Brain microvascular endothelial cell (primary cell): ENCODE measurements around the gene SLC12A5.

Experiments used
- DNase-seq: peaks from one replicate; pipeline ENCODE4 v3.0.0-alpha.2; 2020
- H3K27ac ChIP-seq: fragments of 250-450 bp; sonication (Bioruptor Pico); 2 replicates; pipeline ENCODE4 v1.5.1; 2020; ENCODE audit warnings: mild to moderate bottlenecking, moderate library complexity
- H3K27me3 ChIP-seq: fragments of 250-450 bp; sonication (Bioruptor Pico); replicated peaks from 2 replicates; pipeline ENCODE4 v1.5.1; 2020; ENCODE audit warnings: mild to moderate bottlenecking
- H3K36me3 ChIP-seq: fragments of 250-450 bp; sonication (Bioruptor Pico); replicated peaks from 2 replicates; pipeline ENCODE4 v1.5.1; 2020; ENCODE audit warnings: mild to moderate bottlenecking
- H3K4me3 ChIP-seq: 2 replicates; pipeline ENCODE4 v1.5.1; 2011; ENCODE audit warnings: low read depth, mild to moderate bottlenecking, control low read depth, low read length, moderate library complexity
- in situ Hi-C: cut with HindIII; loops from 2 replicates; pipeline ENCODE4 v1.10.0; 2017; ENCODE audit warnings: low sequenced_read_pairs, low pct_ligation_motif_present
- TF ChIP-seq, protein P1 (sequence below): IDR thresholded peaks from 2 replicates; pipeline ENCODE4 v1.5.1; 2011; ENCODE audit warnings: low read depth, mild to moderate bottlenecking, moderate library complexity, low read length, control low read depth, inconsistent platforms; ENCODE audit errors: missing control alignments

SLC12A5 gene

DNA sequence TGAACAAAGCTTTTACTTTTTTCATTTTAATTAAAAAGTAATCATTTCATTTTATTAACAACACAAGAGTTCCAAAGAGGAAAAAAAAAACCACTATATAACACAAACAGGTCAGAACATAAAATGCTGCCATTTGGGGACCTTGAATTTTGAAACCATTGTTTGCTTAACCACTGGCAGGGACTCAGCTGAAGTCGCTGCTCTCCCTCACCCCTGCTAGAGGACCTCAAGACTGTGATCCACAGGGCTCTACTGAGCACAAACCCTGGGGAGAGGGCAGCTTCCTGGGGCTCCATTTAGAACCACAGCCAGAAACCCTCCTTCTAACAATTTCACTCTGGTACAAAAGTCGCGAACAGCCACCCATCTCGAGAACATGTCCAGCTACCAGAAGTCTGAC is 32.0 kb downstream of the SLC12A5 start:
- Histone ChIP-seq H3K36me3 (peaks cover 46% of the 10 kb centered on the region), H3K27ac (no peak overlapping the region), H3K4me3 (no peak overlapping the region), H3K27me3 (peaks cover 11% of the 10 kb centered on the region)
- TF ChIP-seq, protein P1, sequence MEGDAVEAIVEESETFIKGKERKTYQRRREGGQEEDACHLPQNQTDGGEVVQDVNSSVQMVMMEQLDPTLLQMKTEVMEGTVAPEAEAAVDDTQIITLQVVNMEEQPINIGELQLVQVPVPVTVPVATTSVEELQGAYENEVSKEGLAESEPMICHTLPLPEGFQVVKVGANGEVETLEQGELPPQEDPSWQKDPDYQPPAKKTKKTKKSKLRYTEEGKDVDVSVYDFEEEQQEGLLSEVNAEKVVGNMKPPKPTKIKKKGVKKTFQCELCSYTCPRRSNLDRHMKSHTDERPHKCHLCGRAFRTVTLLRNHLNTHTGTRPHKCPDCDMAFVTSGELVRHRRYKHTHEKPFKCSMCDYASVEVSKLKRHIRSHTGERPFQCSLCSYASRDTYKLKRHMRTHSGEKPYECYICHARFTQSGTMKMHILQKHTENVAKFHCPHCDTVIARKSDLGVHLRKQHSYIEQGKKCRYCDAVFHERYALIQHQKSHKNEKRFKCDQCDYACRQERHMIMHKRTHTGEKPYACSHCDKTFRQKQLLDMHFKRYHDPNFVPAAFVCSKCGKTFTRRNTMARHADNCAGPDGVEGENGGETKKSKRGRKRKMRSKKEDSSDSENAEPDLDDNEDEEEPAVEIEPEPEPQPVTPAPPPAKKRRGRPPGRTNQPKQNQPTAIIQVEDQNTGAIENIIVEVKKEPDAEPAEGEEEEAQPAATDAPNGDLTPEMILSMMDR: no peak
- in situ Hi-C loops: no loop called here
- DNase-seq: no peak

DNA sequence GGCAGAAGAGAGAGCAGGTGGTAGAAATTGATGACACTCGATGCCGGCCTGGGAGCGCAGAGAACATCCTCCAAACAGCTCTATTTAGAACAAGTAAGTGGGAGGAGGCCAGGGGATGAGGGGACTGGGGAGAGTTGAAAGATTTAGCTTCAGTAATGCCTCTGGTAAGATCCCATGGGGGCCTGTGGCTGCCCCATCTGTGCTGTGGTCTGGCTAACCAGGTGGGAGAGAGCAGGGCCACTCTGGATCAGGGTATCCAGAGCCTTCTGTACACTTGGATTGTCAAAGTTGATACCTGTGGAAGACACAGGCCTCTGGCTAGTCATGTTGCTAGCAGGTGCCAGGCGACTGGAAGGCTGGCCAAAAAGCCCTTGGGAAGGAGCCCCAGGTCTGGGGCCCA is 33.1 kb downstream of the SLC12A5 start:
- TF ChIP-seq, protein P1: no peak
- H3K4me3 ChIP-seq: no peak overlapping the region
- in situ Hi-C loops: no loop called here
- H3K36me3 ChIP-seq: peaks cover 58% of the 10 kb centered on the region
- DNase-seq: no peak
- H3K27me3 ChIP-seq: peaks cover 7% of the 10 kb centered on the region
- H3K27ac ChIP-seq: no peak overlapping the region

DNA sequence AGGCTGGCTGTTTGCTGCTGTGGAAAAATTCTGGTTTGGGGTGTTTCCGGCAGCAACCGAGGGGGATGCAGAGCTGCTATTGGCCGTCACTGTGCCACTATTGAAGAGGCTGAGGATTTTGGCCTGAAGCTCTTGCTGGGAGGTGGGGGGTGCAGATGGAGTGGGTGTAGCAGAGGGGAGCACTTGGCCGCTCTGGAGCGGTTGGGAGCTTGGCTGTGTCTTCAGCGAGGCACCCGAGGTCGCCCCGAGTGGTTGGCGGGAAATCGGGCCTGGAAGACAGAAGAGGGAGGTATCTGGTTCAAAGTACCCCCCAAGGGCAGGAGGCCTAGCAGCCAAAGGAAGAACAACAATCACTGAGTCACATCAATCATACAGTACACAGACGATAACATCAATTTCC is 33.6 kb downstream of the SLC12A5 start:
- in situ Hi-C loops: no loop called here
- H3K27ac ChIP-seq: no peak overlapping the region
- DNase-seq: no peak
- peaks cover 2% of the 10 kb centered on the region for H3K27me3 ChIP-seq
- peaks cover 60% of the 10 kb centered on the region for H3K36me3 ChIP-seq
- H3K4me3 ChIP-seq: no peak overlapping the region
- TF ChIP-seq, protein P1: no peak

DNA sequence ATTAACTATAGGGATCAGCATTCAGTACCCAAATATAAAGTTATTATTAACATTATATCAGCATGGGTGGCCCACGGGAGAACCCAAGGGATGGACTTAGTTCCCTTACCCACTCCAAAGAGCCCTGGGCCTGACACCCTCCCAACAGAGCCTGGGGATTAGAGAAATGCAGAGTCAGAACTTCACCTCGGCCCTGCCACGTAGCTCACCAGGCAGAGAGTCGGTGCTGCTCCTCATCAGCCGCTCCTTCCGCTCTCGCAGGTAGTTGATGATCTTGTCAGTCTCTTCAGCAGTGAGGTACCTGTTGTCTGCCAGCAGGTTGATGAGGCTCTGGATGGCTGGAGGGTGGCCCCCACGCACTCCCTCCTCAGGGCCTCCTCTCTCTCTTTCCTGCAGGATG is 34.1 kb downstream of the SLC12A5 start:
- no peak overlapping the region for H3K4me3 ChIP-seq
- TF ChIP-seq, protein P1: no peak
- no peak for DNase-seq
- peaks cover 60% of the 10 kb centered on the region for H3K36me3 ChIP-seq
- in situ Hi-C loops: no loop called here
- H3K27ac ChIP-seq: no peak overlapping the region
- no peaks in the 10 kb centered on the region for H3K27me3 ChIP-seq

DNA sequence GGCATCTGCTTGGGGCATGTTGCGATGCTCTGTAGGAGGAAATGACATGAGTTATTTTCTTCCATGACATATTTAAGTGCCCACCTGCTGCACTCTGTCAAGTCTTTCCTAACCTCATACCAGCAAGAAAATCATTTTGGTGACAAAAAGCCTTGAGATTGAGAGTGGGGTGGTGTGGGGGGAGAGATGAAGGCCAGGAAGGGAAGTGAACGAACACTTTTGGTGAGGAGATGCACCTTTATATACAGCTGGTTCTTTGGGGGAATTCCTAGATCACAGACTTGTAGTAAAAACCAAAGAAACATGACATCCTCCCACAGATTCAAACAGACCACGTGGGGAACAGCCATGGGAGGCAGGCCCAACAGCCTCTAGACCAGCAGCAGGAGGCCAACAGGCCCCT is 34.6 kb downstream of the SLC12A5 start:
- TF ChIP-seq, protein P1: no peak
- peaks cover 60% of the 10 kb centered on the region for H3K36me3 ChIP-seq
- no peak overlapping the region for H3K27ac ChIP-seq
- DNase-seq: no peak
- H3K27me3 ChIP-seq: no peaks in the 10 kb centered on the region
- H3K4me3 ChIP-seq: no peak overlapping the region
- in situ Hi-C loops: no loop called here

DNA sequence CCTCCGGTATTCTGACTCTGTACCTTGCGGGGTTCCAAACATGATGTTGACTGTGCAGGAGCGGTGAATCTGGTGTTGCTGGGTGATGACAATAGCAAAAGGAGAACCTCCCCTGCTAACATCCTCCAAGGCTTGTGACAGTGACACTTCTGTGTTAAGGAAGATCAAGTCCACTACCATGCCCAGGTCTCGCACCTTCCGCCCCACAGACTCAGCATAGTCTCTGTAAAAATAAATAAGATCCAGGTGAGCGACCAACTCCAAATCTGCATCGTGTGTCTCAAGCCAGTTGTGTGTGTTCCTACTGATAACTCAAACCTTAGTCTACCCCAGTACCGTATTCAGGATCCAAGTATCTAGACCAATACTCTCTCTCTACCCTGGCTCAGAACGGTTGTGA is 36.0 kb downstream of the SLC12A5 start:
- TF ChIP-seq, protein P1: no peak
- no peak overlapping the region for H3K4me3 ChIP-seq
- DNase-seq: no peak
- no peaks in the 10 kb centered on the region for H3K27me3 ChIP-seq
- H3K27ac ChIP-seq: no peak overlapping the region
- in situ Hi-C loops: no loop called here
- peaks cover 65% of the 10 kb centered on the region for H3K36me3 ChIP-seq
